Stimulated activated CD8-positive, alpha-beta memory T cell treated with anti-CD3 and anti-CD28 coated beads, Interleukin-4, amount 100 ng/mL, for 48 hours (primary cell): ENCODE measurements around the gene ATXN2L.
"Not testable (repeated sequence)": the region's sequence is repeated elsewhere in the genome, so short reads cannot be mapped to it uniquely, and the experiment has no call there.

Experiments used
- DNase-seq: peaks from one replicate; pipeline ENCODE4 v3.0.0-alpha.2; 2020

ATXN2L gene, protein sequence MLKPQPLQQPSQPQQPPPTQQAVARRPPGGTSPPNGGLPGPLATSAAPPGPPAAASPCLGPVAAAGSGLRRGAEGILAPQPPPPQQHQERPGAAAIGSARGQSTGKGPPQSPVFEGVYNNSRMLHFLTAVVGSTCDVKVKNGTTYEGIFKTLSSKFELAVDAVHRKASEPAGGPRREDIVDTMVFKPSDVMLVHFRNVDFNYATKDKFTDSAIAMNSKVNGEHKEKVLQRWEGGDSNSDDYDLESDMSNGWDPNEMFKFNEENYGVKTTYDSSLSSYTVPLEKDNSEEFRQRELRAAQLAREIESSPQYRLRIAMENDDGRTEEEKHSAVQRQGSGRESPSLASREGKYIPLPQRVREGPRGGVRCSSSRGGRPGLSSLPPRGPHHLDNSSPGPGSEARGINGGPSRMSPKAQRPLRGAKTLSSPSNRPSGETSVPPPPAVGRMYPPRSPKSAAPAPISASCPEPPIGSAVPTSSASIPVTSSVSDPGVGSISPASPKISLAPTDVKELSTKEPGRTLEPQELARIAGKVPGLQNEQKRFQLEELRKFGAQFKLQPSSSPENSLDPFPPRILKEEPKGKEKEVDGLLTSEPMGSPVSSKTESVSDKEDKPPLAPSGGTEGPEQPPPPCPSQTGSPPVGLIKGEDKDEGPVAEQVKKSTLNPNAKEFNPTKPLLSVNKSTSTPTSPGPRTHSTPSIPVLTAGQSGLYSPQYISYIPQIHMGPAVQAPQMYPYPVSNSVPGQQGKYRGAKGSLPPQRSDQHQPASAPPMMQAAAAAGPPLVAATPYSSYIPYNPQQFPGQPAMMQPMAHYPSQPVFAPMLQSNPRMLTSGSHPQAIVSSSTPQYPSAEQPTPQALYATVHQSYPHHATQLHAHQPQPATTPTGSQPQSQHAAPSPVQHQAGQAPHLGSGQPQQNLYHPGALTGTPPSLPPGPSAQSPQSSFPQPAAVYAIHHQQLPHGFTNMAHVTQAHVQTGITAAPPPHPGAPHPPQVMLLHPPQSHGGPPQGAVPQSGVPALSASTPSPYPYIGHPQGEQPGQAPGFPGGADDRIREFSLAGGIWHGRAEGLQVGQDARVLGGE

DNA sequence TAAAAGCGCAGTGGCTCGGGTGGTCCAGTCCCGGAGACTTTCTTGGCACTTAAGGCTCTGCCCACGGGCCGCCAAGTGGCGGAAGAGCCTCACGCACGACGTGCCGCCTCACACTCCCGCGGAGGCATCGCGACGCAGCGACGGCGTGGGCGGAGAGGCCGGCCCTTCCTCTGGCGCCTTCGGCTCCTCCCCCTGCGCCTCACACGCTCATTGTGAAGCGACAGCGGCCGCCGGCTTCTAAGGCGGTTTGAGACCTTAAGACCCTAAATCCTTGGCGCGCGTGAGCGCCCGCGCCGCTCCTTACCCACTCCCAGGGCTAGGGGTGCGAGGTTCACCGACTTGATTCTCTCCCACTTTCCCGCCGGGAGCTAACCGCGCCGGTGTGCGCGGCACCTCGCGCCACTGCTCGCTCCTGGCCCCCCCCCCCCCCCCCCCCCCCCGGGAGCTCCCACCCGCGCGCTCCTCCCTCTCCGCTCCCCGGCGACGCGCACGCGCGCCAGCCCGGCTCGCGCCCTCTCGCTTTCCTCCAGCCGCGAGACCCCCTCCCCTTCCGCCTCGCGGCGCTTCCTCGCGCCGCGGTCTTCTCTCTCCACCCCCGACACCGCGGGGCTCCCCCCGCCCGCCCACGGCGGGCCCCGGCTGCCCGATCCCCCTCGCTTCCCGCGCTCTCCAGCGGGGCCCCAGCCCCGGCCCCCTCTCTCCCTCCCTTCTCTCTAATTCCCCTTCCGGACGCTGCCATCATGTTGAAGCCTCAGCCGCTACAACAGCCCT is at the start of gene ATXN2L:
ATXN2L (plus strand) TSS at position 480 of the 771 bp plus-strand sequence; CDS start at position 741, 261 bp downstream.
- DNase-seq: peak; percentile 97

DNA sequence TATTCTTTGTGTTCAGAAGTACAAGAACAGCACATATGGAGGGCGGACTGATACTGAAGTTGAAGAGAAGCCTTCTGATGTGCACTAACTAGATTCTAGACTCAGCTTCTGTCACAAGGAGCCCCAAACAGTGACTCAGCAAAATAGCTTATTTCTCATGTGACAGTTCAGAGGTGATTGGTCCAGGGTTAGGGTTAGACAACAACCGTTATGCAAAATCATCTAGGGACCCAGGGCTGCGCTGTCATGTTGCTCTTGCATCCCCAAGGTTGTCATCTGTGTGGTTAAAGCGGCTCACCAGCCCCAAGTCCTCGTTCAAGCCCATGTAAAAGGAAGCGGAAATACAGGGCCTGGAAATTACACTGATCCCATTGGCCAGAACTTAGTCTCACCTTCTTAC is 41.1 kb upstream of the ATXN2L start:
- DNase-seq: not testable (repeated sequence)

DNA sequence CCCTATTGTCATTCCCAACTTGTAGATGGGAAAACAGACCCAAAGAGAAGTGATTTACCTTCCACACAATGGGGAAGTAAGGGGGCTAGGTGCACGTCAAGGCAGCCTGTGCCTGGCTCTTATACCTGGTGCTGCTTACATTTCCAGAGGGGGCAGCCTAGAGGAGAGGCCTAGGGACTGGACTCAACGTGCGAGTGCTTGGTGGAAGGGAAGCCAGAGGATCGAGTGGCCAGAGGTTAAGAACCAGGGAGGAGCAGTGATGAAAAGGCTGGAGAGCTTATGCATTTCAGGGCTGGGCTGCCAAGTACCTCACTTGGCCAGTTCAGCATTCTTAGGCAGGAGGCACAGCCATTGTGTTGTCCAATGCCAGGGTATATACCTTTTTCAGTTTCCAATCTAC is 40.4 kb upstream of the ATXN2L start:
- not testable (repeated sequence) for DNase-seq

DNA sequence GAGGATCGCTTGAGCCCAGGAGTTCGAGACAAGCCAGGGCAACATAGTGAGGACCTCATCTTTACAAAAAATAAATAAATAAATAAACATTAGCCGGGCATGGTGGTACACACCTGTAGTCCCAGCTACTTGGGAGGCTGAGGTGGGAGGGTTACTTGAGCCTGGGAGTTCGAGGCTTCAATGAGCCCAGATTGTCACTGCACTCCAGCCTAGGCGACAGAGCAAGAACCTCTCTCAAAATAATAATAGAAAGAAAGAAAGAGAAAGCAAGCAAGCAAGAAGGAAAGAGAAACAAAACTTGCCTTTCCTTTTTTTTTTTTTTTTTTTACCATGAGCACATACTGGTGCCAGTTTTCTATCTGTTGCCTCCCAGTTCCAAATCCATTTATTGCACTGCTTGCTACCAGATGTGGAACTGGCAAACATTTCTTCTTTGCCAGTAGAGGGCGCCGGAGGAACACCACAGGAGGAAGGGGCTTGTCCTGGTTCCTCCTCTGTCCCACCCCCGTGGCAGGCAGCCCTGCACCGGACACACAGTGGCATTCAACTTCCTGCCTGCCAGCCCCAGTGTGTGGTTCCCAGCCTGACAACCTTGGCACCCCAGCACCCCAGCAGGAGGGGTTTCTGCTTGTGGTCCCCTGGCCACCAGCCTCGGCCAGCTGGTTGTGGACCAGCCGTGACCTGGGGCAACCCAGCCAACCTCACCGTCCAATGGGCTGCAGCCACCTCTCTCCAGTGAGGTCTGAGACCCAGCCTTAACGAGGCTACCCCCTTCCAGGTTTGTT is 20.4 kb upstream of the ATXN2L start:
- DNase-seq: peak; percentile 67

DNA sequence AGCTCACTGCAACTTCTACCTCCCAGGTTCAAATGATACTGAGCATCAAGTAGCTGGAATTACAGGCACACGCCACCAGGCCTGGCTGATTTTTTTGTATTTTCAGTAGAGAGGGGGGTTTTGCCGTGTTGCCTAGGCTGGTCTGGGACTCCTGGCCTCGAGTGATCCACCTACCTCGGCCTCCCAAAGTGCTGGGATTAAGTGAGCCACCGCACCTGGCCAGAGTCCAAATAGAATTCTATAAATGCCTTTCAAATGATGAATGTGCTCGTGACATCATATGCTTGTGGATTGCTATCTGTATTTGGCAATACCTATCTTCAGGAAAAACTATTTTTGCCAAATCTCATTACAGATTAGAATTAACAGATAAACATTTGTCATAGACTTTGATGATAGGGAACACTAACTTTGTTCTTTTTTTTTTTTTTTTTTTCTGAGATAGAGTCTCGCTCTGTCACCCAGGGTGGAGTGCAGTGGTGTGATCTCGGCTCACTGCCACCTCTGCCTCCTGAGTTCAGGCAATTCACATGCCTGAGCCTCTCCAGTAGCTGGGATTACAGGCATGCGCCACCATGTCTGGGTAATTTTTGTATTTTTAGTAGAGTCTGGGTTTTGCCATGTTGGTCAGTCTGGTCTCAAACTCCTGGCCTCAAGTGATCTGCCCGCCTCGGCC is 15.2 kb upstream of the ATXN2L start:
- not testable (repeated sequence) for DNase-seq

DNA sequence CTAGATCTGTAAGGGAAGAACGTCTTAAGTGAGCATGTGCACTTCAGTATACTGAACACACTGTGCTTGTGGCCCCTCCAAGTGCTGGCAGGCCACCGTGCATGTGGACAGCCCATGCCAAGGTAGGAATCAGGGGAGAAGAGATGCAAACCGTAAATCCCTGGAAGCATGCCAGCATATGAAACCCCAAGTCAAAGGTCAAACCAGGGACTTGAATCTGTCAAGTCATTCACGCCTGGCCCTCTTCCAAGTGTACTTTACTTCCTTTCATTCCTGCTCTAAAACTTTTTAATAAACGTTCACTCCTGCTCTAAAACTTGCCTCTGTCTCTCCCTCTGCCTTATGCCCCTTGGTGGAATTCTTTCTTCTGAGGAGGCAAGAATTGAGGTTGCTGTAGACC is 2.8 kb upstream of the ATXN2L start:
- DNase-seq: no peak

DNA sequence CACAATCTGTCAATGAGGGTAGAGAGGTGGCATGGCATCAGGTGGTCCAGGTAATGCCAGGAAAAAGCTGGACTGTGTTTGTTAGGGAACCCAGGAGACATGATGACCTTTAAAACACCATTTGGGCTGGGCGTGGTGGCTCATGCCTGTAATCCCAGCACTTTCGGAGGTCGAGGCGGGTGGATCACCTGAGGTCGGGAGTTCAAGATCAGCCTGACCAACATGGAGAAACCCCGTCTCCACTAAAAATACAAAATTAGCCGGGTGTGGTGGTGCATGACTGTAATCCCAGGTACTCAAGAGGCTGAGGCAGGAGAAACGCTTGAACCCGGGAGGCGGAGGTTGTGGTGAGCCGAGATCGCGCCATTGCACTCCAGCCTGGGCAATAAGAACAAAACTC is 2.3 kb upstream of the ATXN2L start:
- DNase-seq: not testable (repeated sequence)

DNA sequence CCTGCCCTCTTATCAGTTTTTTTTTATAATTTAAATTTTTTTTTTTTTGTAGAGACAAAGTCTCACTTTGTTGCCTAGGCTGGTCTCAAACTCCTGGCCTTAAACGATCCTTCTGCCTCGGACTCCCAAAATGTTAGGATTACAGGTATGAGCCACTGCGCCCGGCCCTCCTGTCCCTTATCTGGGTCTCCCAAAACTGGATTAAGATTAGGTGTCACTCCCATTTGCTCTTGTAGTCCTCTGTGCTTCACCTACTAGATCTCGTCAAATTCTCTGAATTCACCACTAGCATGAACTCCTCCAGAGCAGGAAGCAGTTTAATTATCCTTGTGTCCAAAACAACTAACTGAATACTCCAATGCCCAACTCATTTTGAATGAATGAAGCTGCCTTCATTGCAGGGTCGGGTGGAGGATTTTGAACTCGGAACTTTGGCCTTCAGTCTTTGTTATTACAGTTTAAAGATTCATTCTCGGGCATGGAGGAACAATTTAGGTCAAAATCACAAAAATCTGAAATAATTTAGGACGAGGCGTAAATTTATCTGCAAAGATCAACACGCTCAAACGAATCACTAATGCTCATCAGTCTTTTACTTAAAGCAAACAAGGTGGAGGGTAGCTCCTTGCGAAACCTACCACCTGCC is 802 bp upstream of the ATXN2L start:
- DNase-seq: no peak

DNA sequence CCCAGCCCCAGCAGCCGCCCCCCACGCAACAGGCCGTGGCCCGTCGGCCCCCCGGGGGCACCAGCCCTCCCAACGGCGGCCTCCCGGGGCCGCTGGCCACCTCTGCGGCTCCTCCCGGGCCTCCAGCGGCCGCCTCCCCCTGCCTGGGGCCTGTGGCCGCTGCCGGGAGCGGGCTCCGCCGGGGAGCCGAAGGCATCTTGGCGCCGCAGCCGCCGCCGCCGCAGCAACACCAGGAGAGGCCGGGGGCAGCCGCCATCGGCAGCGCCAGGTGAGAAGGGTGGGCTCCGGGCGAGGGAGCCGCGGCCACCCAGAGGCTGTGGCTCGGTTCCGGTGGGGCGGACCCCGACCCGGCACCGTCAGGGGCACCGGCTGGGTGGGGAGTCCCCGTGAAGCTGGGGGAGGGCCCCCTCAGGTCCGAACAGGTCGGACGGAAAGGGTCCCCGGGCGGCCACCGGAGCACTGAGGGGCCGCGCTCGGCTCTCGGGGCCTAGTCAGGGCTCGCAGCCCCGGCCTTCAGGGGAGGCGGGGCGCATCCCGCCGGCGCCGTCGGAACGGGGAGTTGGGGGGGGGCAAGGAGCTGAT is 583 bp downstream of the ATXN2L start:
- DNase-seq: no peak

DNA sequence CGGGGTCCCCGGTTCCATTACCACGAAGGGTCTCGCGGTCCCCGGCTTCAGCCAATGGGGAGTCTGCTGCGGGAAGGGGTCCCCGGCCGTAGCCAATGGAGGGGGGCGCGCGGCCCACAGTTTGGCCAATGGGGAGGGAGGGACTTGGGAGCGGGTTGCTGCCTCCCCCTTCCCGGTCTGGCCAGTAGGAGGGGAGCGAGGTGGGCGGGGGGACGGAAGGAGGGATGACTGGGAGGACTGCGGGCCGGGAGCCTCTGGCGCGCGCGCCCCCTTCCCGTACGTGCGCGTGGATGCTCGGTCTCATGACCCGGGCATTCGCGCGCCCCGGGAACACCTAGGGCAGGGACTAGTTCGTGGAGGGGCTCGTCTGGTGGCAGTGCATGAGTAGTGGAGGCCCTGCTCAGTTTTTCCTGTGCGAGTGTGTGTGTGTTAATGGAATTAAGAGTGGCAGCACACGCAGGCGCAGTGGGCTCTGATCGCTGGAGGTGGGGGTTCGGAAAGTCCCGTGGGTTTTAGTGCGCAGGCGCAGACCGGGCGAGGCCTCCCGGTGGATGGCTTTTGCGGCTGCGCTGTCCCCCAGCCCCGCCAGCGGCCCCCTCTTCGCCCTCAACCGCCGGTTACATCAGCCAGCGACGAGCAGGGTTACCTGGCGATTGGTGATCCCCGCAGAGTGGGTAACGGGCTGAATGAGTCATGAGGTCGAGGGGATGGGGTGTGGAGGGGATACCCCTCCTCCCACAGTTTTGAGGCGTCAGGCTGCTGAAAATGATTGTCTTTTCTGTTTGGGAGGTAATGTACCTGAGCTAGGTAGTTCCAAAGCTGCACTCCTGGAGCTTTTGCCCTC is 1.3 kb downstream of the ATXN2L start:
- DNase-seq: peak; percentile 98

DNA sequence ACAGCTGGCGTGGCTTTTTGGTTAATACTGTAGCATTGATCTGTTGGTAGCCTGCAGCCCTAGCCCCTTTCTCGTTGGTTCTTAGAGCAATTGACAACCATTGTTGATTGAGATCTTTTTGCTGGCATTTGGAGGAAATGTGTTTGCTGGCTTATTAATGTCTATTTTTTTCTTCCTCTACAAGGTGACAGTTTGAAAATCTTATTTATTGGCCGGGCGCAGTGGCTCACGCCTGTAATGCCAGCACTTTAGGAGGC is 1.8 kb downstream of the ATXN2L start:
- DNase-seq: no peak

DNA sequence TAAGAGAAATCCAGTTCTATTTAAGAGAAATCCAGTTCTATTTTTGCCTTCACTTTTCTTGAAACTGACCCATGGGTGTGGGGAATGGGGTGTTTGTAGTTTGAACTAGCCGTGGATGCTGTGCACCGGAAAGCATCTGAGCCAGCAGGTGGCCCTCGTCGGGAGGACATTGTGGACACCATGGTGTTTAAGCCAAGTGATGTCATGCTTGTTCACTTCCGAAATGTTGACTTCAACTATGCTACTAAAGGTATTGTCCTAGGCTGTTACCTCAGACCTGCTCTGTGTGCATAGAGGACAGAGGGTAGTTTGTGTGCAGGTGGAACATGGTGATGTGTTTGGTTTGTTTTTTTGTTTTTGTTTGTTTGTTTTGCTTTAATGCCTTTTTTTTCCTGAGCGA is 3.3 kb downstream of the ATXN2L start:
- DNase-seq: no peak

DNA sequence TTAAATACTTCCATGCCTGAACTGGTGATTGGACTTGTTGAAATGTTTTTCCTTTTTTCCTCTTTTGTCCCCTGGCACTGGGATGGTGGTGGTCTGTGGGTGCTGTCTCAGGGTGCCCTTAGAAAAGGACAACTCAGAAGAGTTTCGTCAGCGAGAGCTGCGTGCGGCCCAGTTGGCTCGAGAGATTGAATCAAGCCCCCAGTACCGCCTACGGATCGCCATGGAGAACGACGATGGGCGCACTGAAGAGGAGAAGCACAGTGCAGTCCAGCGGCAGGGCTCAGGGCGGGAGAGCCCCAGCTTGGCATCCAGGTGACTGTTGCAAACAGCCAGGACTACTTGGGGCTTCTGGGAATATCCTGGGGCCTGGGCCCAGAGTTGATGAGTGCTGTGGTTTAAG is 6.9 kb downstream of the ATXN2L start:
- no peak for DNase-seq

DNA sequence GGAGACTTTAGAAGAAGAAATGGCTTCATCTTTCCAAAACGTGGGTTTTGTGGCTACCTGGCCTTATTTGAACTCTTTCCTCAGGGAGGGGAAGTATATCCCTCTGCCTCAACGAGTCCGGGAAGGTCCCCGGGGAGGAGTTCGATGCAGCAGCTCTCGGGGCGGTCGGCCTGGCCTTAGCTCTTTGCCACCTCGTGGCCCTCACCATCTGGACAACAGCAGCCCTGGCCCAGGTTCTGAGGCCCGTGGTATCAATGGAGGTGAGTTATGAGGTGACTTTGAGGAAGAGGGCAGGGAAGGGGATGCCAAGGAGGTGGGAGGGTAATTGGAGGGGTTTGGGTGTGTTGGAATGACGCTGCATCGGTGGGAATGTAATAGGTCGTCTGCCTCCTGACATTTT is 7.7 kb downstream of the ATXN2L start:
- no peak for DNase-seq

DNA sequence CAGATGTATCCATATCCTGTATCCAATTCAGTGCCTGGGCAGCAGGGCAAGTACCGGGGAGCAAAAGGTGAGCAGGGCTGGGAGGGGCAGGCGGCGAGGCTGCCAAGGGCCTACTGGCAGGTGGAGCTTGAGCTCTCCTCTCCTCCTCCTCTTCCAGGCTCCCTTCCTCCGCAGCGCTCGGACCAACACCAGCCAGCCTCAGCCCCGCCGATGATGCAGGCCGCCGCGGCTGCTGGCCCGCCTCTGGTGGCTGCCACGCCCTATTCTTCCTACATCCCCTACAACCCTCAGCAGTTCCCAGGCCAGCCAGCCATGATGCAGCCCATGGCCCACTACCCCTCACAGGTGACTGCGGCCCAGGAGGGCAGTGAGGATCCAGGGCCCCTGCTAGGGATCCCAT is 11.6 kb downstream of the ATXN2L start:
- no peak for DNase-seq

DNA sequence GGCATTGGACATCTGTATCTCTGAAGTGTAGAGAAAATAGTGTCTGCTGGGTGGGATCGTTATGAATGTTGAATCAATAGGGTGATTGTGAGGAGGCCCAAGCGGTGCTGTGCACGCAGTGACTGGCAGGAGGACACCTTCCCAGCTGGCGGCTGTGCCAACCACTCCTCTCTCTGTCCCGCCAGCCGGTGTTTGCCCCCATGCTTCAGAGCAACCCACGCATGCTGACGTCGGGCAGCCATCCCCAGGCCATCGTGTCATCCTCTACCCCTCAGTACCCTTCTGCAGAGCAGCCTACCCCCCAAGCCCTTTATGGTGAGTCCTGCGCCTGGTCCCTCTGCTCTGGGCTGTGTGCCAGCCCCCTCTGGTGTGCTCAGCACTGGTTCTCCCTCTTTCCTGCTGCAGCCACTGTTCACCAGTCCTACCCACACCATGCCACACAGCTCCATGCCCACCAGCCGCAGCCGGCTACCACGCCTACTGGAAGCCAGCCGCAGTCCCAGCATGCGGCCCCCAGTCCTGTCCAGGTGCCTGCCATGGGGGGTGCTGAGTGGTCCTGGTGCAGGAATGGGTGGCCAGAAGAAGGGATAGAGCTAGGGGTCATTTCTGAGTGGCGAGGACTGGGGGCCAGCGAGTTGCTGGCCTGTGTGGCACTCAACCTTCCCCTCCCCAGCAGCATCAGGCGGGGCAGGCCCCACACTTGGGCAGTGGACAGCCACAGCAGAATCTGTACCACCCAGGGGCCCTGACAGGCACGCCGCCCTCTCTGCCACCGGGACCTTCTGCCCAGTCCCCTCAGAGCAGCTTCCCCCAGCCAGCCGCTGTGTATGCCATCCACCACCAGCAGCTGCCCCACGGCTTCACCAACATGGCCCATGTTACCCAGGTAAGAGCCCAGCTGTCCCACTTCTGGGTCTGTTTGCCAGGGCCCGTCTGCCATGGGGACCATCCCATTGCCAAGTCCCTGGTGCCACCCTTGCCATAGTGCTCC is 12.4 kb downstream of the ATXN2L start:
- DNase-seq: no peak

DNA sequence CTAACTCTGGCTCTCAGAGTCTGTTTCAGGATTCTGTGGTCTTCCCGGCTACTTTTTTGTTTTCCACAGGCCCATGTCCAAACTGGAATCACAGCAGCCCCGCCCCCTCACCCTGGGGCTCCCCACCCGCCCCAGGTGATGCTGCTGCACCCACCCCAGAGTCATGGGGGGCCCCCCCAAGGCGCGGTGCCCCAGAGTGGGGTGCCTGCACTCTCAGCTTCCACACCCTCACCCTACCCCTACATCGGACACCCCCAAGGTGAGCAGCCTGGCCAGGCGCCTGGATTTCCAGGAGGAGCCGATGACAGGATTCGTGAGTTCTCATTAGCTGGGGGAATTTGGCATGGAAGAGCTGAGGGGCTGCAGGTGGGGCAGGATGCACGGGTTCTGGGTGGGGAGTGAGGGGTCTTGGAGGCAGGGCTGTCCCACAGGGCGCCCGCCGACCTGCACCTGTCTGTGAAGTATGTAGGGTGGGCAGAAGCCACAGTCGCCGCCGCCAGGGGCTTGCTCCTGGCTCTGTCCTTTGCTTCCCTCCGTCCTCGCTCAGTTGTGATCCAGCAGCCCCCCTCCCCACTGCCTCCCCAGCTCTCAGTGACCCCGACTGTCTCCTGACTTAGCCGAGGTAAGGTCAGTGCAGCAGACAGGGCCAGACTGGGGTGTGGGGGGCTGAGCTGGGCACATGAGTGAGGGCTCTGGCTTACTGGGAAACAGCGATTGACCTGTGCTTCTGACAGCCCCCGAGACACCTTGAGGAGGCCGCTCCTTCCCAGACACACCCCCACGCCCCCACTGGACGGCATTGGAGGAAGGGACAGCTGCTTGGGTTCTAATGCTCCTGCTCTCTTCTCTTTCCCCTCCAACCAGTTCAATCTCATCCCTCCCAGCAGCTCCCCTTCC is 13.3 kb downstream of the ATXN2L start:
- DNase-seq: no peak

DNA sequence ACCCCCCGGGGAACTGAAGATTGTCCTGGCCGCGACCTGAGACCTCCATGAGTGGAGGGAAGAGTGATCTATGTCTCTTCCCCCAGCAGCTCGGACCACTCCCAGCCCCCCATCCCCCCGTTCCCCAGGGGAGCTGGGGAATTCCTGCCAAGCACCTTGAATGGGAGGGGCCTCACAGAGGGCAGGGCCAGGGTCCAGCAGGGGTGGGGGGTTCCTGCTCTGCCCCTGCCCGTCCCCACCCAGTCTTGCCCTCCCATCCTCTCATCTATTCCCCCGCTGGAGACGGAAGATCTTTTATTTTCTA is 13.9 kb downstream of the ATXN2L start:
- no peak for DNase-seq
